ENCODE measurements around the gene MGAM2. TPM values are rescaled to one million over a fixed set of nuclear protein-coding genes. Genes with fewer than 3 reads are reported as not detected.

Gene MGAM2
- total and polyA plus RNA-seq, 2 experiments from 2014 or later, result 0.07 TPM; not detected in 1

GRCh38 chr7:142196066-142196840 lies 84.7 kb downstream of the MGAM2 start (continued):
- TF ChIP-seq ZNF462 (CRISPR knock-in tag; IDR thresholded peaks at IDR 0.05) (no peak), EZH2phosphoT487 (IDR thresholded peaks at IDR 0.05; ENCODE audit: unreplicated experiment) (no peak), JUNB (IDR thresholded peaks at IDR 0.05; ENCODE audit: unreplicated experiment) (no peak), ZNF331 (CRISPR knock-in tag; IDR thresholded peaks at IDR 0.05; ENCODE audit: low read depth) (no peak), CREB1 (CRISPR knock-in tag; IDR thresholded peaks at IDR 0.05; ENCODE audit: low read depth) (no peak), NANOG (IDR thresholded peaks at IDR 0.05; ENCODE audit: borderline replicate concordance) (no peak), ETS1 (IDR thresholded peaks at IDR 0.05) (no peak), STAT1 (IDR thresholded peaks at IDR 0.05; ENCODE audit: unreplicated experiment) (no peak), POLR2AphosphoS5 (IDR thresholded peaks at IDR 0.05; ENCODE audit: low read depth) (no peak)
